Measurements from ENCODE around the gene PPM1M.
A peak's percentile ranks its signal among the peaks of the same experiment; 100 is the strongest.

The PPM1M gene

DNA sequence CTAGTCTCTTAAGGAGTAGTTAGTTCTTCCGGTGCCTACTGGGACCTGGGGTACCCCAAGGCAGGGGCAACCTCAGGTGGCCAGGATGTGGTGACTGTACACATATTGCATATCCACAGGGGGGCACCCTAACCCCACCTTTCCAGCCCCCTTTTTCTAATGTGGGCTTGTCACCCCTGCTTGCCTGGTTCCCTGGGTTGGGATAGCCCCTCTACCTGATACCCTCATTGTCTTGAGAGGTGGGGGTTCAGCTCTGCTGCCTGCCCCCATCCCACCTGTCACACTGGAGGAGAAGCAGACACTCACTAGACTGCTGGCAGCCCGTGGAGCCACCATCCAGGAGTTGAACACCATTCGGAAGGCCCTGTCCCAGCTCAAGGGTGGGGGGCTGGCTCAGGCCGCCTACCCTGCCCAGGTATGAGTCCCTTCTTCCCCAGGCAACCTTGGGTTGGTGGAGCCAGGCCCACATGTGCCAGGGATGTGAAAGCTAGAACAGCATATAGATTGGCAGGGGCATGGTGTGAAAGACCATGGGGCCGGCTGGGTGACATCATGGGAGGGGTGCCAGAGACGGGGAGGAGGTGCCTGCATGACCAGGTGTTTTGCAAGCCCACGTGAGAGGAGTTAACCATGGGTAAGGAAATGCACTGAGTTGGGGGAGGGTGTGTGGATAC, 46.1 kb downstream of the PPM1M start:
- Mint-ChIP-seq H3K4me3 (peak overlapping the region; percentile 64 to 76 (median 73)), H3K9me3 (no peaks in the 10 kb centered on the region), H3K27ac (peak overlapping the region; percentile 71 to 89 (median 77)), H3K36me3 (ENCODE audit: low read depth) (peaks cover 3% of the 10 kb centered on the region), H3K4me1 (peaks cover 30% of the 10 kb centered on the region), H3K27me3 (ENCODE audit: low read depth) (peaks cover 3% of the 10 kb centered on the region)
- peak; percentile 47 to 64 (median 54) for TF ChIP-seq CTCF (IDR thresholded peaks at IDR 0.05; ENCODE audit: unreplicated experiment in 3 of 3)

GRCh38 chr3:52292247-52293065, 46.9 kb downstream of the PPM1M start:
- Mint-ChIP-seq H3K36me3 (ENCODE audit: low read depth) (peaks cover 3% of the 10 kb centered on the region), H3K27me3 (ENCODE audit: low read depth) (peaks cover 3% of the 10 kb centered on the region), H3K27ac (no peak overlapping the region), H3K9me3 (no peaks in the 10 kb centered on the region), H3K4me1 (peaks cover 26% of the 10 kb centered on the region), H3K4me3 (no peak overlapping the region)
- no peak for TF ChIP-seq CTCF (IDR thresholded peaks at IDR 0.05; ENCODE audit: unreplicated experiment in 3 of 3)

GRCh38 chr3:52293491-52294319, 48.1 kb downstream of the PPM1M start:
- Mint-ChIP-seq H3K9me3 (no peaks in the 10 kb centered on the region), H3K4me3 (no peak overlapping the region), H3K36me3 (ENCODE audit: low read depth) (peaks cover 3% of the 10 kb centered on the region), H3K4me1 (peaks cover 32% of the 10 kb centered on the region), H3K27me3 (ENCODE audit: low read depth) (peaks cover 3% of the 10 kb centered on the region), H3K27ac (peak overlapping the region in 1 of 3 experiments; percentile 26)
- no peak for TF ChIP-seq CTCF (IDR thresholded peaks at IDR 0.05; ENCODE audit: unreplicated experiment in 3 of 3)

DNA sequence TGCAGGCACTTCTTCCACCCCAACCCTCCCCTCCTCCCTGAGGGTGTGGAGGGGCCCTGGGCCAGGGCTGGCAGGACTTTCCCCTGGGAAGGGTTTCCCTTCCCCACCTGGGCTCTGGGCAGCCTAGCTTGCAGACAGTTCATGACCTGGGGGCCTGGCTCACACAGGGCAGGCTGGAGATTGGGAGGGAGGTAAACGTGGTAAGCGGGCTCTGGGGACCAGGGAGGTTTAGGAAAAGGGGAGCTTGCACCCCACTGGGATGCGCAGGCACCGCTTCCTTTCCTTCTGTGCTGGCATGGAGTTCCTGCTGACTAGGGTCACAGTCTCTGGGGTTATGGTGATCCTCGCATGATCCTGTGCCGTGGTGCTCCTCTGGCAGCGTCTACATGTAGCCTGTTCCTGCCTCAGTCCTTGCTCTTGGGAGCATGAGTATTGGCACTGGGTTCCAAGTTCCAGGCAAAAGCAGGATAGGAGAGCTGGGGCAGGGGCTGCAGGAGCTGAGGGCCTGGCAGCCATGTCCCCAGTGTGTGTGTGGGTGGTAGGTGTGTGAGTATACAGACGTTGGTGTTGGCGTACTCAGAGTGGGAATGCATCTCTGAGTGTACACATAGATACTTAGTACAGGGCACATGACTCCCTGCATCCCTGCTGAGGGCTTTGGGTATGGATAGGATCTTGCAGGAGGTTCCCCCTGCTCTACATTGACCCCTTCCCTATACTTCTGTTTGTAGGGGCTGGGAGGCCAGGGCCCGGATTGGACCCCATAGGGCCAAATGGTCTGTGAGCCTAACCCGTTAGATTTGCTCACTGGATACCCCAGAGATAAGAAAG, 49.0 kb downstream of the PPM1M start:
- peaks cover 3% of the 10 kb centered on the region for H3K36me3 Mint-ChIP-seq (ENCODE audit: low read depth)
- H3K4me3 Mint-ChIP-seq: no peak overlapping the region
- TF ChIP-seq CTCF (IDR thresholded peaks at IDR 0.05; ENCODE audit: unreplicated experiment in 3 of 3): no peak
- H3K4me1 Mint-ChIP-seq: peaks cover 29% of the 10 kb centered on the region
- H3K27ac Mint-ChIP-seq: peak overlapping the region in 2 of 3 experiments; percentile 26 to 29
- no peaks in the 10 kb centered on the region for H3K9me3 Mint-ChIP-seq
- peaks cover 3% of the 10 kb centered on the region for H3K27me3 Mint-ChIP-seq (ENCODE audit: low read depth)

DNA sequence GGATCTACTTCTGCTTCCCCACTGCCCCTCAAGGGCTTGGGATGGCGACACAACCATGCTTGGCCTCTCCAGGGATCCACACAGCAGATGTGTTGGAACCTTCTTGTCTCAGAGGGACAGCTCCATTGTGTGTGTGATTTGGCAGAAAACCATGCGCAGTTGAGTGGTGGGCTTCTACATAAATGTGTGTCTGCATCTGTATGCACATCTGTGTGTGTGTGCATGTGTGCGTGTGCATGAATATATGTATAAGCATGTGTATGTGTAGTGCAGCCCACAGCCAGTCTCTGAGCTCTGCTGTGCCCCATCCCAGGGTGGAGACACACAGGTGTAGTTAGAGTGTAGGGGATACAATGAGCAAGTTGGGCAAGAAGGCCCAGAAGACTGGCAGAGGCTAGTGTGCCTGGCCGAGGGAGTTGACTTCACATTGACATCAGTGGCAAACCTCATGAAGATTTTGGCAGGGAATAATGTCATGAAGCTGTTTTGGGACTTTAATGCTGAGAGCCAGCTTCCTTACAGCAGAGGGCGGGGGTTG, 50.2 kb downstream of the PPM1M start:
- Mint-ChIP-seq H3K36me3 (ENCODE audit: low read depth) (peaks cover 3% of the 10 kb centered on the region), H3K27ac (peak overlapping the region in 2 of 3 experiments; percentile 19 to 21), H3K9me3 (no peaks in the 10 kb centered on the region), H3K4me1 (peaks cover 41% of the 10 kb centered on the region), H3K4me3 (peak overlapping the region; percentile 4 to 46 (median 44)), H3K27me3 (ENCODE audit: low read depth) (peaks cover 3% of the 10 kb centered on the region)
- no peak for TF ChIP-seq CTCF (IDR thresholded peaks at IDR 0.05; ENCODE audit: unreplicated experiment in 3 of 3)
